Vagina (tissue), 2 donors: ENCODE measurements around the gene DNAJC6.

ENCODE experiments used
- CTCF ChIP-seq, 3 experiments: fragments of 450-650 bp in 2 of 3; fragments of 200-600 bp in 1 of 3; sonication (generic) in 1 of 3; IDR thresholded peaks; one replicate each; pipeline ENCODE4 v1.5.1; 2017 to 2019; ENCODE audit warnings: antibody characterized with exemption in 3 of 3, mild to moderate bottlenecking in 2 of 3, moderate library complexity in 2 of 3
- POLR2AphosphoS5 ChIP-seq, 2 donors: sonication (generic); formaldehyde crosslinking; IDR thresholded peaks; one replicate each; pipeline ENCODE4 v1.9.0; 2017; ENCODE audit warnings: antibody characterized with exemption in 2 of 2, mild to moderate bottlenecking in 2 of 2, low read depth in 1 of 2; ENCODE audit not compliant: insufficient read depth in 1 of 2

GRCh38 chr1:65414538-65414937, 105.2 kb downstream of the DNAJC6 start:
- no peak for TF ChIP-seq CTCF (IDR thresholded peaks at IDR 0.05)
- no peak for TF ChIP-seq POLR2AphosphoS5 (IDR thresholded peaks at IDR 0.05; ENCODE audit: insufficient read depth in 1 of 2, low read depth in 1 of 2)
